Ecto neural progenitor cell (in vitro differentiated cells): ENCODE results near the gene SIGLEC9.

Source experiments
- DNase-seq: peaks from one replicate; pipeline ENCODE4 v3.0.0-alpha.2; 2018; ENCODE audit warnings: low spot score

The SIGLEC9 gene

DNA sequence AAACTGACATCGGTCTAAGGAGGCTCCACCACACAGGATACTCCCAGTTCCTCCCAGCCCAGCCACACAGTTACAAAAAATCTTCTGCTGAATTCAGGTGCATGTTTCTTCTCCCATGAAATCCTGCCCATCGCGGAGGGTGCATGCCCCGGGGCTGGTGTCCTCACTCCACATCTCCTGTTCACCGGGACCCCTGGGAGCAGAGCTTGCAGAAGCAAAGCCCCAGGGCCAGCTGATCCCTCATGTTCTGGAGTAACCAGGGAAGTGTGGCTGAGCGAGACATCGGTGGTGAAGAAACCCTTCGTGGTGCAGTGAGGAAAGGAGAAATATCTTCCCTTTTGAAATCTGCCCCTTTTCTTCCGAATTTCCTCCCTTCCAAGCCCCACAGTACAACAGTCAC, 904 bp upstream of the SIGLEC9 start:
- no peak for DNase-seq

GRCh38 chr19:51124216-51124615, 490 bp upstream of the SIGLEC9 start:
- no peak for DNase-seq

DNA sequence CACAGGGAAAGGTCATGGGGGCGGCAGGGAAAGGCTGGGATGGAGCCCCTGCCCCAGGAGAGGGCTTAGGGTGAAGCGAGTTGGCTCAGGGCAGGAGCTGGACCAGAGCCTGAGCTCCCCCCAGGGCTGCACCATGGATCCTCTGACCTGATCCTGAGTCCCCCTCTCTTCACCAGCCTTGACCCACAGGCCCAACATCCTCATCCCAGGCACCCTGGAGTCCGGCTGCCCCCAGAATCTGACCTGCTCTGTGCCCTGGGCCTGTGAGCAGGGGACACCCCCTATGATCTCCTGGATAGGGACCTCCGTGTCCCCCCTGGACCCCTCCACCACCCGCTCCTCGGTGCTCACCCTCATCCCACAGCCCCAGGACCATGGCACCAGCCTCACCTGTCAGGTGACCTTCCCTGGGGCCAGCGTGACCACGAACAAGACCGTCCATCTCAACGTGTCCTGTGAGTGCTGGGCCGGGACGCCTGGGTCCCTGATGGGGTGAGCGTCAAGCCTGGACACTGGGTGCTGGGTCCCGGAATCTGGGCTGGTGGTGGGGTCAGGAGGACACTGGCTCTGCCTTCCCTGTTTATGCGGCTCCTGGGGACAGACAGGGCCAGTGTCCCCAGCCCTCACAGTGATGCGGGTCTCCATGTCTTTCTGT, 842 bp downstream of the SIGLEC9 start:
- no peak for DNase-seq

- DNase-seq = no peak
These were observed 2.3 kb downstream of the SIGLEC9 start for GRCh38 chr19:51127032-51127431.

DNA sequence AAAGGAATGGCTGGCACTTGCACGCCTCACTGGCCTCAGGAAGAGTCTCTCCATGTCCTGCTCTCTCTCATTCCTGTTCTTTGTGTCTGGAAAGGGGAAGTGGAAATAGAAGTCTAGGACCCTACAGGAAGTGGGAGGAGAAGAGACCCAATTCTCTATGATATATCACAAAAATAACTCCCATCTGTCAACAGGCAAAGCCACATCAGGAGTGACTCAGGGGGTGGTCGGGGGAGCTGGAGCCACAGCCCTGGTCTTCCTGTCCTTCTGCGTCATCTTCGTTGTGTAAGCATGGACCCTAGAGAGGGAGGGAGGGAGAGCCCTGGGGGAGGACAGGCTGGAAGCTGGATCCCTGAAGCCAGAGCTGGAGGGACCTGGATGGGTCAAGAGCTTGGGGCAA, 3.0 kb downstream of the SIGLEC9 start:
- no peak for DNase-seq

DNA sequence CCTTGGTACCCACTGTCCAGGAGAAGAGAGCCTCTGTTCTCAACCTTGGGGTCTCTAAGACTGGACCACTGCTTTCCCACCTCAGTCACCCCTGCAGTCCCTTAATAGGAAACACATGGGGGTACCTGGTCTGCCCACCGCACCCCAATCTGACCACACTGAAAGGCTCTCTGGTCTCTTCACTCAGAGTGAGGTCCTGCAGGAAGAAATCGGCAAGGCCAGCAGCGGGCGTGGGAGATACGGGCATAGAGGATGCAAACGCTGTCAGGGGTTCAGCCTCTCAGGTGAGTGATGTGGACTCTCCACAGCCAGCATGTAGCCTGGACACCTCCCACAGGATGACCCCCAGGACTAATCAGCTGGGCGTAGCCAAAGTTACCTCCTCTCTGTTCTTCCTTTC, 3.5 kb downstream of the SIGLEC9 start:
- no peak for DNase-seq

DNA sequence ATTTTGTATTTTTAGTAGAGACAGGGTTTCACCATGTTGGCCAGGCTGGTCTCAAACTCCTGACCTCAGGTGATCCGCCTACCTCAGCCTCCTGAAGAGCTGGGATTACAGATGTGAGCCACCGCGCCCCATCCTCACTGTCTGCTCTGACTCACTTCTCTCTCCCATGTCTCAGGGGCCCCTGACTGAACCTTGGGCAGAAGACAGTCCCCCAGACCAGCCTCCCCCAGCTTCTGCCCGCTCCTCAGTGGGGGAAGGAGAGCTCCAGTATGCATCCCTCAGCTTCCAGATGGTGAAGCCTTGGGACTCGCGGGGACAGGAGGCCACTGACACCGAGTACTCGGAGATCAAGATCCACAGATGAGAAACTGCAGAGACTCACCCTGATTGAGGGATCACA, 5.0 kb downstream of the SIGLEC9 start:
- no peak for DNase-seq

DNA sequence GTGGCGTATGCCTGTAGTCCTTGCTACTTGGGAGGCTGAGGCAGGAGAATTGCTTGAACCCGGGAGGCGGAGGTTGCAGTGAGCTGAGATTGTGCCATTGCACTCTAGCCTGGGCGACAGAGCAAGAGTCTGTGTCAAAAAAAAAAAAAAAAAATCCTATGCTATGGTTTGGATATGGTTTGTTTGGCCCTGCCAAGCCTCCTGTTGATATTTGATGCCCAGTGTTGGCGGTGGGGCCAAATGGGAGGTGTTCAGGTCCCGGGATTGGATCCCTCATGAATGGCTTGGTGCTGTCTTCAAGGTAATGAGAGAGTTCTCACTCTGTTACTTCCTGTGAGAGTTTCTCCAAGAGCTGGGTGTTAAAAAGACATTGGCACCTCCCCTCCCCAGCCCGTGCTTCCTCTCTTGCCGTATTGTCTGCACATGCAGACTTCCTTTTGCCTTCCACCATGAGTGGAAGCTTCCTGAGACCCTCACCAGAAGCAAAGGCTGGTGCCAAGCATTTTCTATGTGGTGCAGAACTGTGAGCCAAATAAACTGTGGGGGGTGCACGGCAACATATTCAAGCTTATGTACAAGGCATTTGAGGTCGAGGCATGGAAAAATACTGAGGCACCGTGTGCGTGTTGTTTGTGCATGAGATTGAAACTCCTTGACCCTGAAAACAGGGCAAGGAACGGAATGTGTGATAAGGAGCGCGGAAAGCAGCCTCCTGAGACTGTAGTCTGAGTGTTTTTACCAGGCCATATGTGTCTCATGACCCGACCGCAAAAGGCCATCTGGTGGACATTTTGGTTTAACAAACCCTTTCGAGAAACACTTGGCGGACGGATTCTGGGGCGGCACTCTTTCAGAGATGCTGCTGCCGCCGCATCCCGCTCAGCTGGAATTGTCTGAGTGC, 7.3 kb downstream of the SIGLEC9 start:
- no peak for DNase-seq

- no peak for DNase-seq
These were observed 10.3 kb downstream of the SIGLEC9 start for GRCh38 chr19:51135004-51135403.

- no peak for DNase-seq
These were observed 11.5 kb downstream of the SIGLEC9 start for GRCh38 chr19:51135986-51136762.

- DNase-seq = no peak
These were observed 12.3 kb downstream of the SIGLEC9 start for GRCh38 chr19:51136851-51137551.

DNA sequence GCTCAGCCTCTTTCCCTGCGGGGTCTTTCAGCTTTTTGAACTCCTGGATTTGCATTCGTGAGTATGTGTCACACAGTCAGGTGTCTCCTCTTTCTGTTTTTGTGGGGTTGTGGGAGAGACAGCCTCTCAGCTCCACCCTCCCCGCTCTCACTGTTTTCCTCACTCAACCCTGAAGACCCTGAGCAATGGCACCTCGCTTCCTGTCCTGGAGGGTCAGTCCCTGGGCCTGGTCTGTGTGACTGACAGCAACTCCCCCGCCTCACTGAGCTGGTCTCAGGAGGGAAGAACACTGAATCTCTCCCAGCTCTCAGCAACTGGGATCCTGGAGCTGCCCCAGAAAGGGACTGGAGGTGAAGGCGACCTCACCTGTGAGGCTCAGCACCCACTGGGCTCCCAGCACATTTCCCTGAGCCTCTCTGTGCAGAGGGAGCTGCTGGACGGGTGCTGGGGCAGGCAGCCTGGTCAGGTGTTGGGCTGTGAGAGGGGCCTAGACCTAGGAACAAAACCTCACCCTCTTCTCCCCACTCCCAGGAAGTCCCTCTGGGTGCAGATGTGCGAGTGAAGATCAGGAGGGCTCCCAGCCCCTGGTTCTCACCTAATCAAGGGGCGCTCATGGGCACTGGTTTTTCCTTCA, 13.2 kb downstream of the SIGLEC9 start:
- no peak for DNase-seq

DNA sequence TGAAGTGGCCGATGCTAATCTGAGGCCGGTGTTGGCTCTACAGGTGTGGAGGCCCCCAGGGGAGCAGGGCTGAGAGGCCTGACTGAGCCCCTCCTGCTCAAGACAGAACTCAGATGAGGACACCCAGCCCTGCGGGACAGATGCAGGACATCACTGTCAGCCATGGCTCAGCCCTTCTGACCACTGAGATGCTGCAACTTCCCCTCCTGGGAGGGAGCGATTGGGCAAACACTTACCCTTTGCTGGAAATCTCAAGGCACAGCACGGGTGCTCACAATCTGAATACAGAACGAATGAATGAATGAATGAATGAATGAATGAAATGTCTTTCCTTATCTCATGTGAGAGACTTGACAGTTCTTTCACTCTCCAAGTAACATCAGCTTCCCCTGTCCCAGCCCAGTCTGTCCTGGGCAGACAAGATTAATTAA, 13.9 kb downstream of the SIGLEC9 start:
- no peak for DNase-seq

DNA sequence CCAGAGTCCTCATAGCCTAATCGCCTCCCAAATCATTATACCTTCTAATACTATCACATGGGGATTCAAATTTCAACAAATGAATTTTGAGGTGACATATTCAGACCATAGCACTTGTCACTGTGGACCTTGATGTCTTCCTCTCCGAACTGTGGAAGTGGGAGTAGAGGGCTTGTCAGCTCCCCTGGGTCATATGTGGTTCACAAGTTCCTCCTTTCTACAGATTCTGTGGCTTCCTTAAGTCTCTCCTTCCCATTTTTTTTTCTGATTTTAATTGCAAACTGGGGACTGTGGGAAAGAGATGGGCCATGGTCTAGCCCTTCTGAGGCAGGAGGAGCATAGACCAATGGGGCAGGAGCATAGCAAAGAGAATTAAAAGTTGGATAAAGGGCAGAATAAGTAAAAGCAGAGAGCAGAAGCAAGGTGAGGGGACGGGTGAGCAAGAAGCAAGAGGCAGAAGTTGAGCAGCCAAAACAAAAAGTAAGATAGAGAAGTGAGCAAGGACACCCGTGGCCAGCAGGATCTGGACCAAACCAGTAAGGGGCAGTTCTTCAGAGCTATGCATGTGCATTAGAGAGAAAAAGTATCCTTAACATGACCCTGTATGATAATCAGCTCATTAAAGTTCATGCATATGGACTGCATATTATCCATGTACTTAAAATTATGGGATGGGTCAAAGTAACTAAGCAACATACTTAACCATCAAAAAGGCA, 14.8 kb downstream of the SIGLEC9 start:
- no peak for DNase-seq

- DNase-seq = no peak
These were observed 15.7 kb downstream of the SIGLEC9 start for GRCh38 chr19:51140441-51140840.

DNA sequence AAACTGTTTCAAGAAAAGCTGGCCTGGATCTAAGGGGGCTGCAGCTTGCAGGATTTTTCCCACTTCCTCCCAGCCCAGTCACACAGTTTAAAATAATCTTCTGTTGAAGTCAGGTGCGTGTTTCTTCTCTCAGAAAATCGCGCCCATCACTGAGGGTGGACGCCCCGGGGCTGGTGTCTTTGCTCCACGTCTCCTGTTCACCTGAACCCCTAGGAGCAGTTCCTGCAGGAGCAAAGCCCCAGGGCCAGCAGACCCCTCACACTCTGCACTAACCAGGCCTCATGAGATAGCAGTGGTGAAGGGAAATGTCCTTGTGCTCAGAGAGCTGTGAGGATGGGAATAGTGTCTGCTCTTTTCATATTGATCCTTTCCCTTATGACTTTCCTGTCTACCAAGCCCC, 16.5 kb downstream of the SIGLEC9 start:
- no peak for DNase-seq

DNA sequence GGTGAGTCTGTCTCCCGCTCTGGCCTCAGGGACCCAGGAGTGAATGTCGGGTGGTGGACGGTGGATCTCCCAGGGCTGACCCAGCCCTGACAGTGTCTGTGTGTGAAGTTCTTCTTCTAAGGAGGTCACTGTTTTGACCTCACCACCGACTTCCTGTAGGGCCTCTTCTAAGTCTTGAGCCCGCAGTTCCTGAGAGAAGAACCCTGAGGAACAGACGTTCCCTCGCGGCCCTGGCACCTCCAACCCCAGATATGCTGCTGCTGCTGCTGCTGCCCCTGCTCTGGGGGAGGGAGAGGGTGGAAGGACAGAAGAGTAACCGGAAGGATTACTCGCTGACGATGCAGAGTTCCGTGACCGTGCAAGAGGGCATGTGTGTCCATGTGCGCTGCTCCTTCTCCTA, 17.4 kb downstream of the SIGLEC9 start, which contains the start of gene SIGLEC7:
Gene SIGLEC7, plus strand, starts transcription at position 183 of the 400 bp plus-strand sequence. Its CDS starts 69 bp downstream, at position 252.
- peak; percentile 24 for DNase-seq

GRCh38 chr19:51142809-51143475, 18.2 kb downstream of the SIGLEC9 start:
- DNase-seq = peak; percentile 11

DNA sequence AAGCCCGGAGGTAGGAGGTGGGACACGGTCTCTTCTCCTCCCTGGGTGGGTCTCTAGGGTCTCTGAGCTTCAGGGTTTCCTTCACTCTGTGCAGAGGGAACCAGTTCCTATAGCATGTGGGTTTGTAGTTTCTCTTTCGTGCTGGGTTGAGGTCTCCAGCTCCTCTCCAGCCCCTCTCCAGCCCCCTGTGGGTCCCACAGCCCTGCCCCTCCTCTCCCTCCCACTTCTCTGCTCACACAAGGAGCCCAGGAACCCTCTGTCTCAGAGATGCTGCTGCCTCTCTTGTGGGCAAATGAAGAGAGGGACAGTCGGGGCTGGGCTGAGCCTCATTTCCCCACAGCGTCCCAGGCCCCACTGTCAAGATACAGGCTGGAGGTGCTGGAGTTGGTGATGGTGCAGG, 18.8 kb downstream of the SIGLEC9 start:
- DNase-seq = no peak

GRCh38 chr19:51144482-51145045, 19.9 kb downstream of the SIGLEC9 start:
- peak; percentile 28 for DNase-seq
